Cerebellar nuclear complex (tissue), 1 donor: ENCODE data around the gene CD244.

Experiments
- DNase-seq, 2 experiments: peaks; one replicate each; lab custom pipeline; 2025; lab: John Stamatoyannopoulos, UW

The CD244 gene

DNA sequence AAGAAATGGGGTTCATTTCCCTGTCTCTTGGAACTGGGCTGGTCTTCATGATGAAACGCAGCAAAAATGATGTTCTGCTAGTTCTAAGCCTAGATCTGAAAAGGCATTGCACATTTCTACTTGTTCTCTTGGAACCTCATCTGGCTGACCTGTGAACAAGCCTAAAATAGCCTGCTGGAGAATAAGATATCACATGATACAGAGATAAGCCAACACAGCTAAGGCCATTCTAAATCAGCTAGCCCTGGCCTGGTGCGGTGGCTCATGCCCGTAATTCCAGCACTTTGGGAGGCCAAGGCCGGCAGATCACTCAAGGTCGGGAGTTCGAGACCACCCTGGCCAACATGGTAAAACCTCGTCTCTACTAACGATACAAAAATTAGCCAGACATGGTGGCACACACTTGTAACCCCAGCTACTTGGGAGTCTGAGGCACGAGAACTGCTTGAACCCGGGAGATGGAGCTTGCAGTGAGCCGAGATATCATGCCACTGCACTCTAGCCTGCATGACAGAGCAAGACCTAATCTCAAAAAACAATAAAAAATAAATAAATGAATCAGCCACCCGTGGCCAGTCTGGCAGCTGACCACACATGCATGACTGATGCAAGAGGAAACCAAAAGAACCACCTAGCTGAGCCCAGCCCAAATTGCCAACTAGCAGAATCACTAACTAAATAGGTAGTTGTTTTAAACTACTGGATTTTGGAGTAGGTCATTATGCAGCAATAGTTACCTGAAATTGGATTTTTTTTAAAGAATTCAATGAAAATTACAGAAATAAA lies 18.0 kb downstream of the CD244 start:
- DNase-seq, result no peak

DNA sequence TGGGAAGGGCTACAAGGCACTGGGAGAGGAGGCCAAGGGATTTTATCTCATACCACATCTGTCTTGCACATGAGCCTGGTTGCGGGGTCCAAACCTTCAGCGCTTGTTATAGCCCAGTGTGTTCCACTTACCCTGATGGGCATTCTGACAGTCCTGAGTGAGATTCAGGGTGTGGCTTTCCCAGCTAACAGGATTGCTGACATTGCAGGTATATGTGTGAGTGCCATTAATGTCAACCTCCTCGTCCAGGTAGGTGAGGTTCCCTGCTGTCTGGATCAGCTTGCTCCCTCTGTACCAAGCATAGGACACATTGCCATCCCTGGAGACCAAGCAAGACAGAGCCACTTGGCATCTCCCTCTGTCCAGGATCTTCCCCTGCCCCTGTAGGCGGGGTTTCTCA lies 21.6 kb downstream of the CD244 start:
- no peak for DNase-seq

DNA sequence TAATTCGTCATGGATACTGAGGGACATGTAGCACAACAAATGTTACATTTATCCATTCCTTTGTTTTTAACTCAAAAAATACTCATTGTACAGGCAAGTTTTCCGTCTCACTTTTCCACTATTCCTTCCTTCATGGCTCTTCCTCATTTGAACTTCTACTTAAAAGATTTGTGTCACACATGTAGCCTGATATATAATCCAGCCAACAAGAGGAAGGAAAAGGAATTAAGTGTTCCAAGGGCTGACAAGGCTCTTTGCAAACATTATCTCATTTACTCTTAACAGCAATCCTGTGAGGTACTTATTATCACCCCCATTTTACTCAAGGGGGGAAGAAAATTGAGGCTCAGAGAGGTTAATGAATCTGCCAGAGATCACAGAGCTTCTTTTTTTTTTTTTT lies 22.9 kb downstream of the CD244 start:
- no peak for DNase-seq

DNA sequence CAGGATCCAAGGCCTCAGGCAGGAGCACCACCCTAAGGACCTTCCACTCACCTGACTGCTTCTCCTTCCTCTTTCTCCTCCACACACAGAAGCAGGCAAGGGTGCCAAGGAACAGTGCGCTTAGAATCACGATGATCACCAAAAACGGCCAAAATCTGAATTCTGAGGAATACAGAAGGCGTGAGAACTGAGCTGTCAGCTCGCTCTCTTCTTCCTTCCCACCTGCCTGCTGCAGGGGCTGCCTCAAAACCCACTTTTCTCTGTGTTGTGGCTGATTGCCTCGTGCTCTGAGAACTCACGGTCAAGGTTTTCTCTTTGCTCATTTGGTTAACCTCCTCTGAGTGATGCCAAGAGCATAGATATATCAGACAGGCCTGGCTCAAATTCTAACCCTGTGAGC lies 23.8 kb downstream of the CD244 start:
- DNase-seq, result no peak

DNA sequence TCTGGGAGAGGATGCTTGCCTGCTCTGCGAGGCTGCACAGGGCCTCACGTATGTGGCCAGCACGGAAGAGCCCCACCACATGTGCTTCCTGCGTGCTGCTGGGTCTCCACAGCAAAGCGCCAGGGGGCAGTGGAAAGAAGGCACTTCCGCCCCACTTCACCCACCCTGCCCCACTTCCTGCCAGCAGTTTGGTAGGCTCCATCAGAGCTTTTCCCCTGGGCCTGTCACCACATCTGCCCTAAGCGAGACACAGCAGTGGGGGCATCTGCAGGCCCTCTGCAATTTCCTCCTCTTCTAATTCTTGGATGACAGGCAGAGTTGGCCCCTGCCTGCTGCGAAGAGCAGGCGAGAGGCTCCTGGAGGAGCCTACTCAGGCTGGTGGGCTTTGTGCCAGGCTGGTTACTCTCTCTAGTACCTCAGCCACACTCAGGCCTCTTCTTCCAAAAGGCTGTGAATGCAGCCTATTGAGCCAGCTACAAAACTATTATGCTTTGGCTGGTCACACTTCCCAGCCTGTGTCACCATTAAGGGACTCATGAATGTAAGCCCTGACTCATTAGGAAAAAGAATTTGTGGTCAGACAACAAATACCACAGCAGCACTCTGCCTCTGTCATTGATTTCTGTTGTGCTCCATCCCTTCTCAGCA lies 25.0 kb downstream of the CD244 start:
- no peak for DNase-seq

DNA sequence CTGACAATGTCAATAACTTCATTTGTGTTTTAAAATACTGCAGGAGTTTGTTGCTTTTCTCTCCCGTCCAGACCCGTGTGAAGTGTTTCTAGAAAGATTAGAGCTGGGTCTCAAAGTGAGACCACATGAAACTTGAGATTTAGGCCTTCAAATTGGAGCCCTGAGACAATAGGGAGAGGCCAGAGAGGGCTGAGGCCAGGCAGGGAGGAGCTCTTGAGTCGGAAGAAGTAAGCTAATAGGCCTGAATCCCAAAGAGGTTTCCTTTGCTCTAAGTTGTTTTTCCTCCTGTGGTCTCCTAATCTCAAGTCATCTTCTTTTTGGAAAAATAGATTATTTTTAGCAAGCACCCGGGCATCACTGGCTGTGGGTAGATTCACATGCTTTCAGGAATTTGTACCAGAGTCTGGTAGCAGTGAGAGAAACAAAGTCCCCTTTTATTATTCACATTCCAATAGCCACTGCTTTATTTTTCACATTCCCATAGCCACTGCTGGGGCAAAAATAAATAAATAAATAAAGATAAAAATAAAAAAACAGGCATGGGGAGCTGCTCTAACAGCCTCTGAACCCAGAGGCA lies 25.6 kb downstream of the CD244 start:
- DNase-seq, result no peak

DNA sequence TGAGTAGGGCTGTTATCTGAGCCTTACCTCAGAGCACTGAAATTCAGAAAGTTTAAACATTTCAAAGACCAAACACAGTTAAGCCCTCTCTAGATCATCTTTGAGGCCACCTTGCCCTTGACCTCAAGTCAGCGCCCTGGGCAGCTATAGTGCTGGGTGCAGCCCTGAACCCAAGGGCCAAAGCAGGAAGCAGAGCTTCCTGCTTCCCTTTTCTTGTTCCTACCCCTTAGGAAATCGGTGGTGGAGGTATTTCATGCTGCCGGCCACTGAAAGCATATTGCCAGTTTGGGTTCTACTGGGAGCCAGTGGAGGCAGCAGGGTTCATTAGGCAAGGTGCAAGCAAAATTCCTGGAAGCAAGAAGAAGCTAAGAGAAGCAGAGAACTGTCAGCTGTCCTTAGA lies 26.1 kb downstream of the CD244 start:
- DNase-seq, result no peak

DNA sequence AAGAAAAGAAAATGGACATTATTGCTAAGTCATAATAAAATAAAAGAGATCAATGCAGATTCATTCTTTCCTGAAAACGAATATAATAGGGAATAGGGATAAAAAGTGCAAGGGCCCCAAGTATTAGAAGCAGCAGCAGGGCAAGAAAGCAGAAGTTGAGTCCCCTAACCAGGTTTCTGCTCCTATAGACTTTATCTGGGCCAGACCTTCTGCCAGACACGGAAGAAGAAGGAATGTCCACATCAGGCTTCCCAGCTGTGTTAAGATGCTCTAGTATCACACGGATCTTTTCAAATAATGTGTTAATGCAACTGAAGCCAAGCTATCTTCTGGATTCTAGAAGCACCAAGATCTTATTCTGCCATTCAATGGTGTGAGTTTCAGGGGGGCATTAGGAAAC lies 26.9 kb downstream of the CD244 start:
- DNase-seq, result no peak

DNA sequence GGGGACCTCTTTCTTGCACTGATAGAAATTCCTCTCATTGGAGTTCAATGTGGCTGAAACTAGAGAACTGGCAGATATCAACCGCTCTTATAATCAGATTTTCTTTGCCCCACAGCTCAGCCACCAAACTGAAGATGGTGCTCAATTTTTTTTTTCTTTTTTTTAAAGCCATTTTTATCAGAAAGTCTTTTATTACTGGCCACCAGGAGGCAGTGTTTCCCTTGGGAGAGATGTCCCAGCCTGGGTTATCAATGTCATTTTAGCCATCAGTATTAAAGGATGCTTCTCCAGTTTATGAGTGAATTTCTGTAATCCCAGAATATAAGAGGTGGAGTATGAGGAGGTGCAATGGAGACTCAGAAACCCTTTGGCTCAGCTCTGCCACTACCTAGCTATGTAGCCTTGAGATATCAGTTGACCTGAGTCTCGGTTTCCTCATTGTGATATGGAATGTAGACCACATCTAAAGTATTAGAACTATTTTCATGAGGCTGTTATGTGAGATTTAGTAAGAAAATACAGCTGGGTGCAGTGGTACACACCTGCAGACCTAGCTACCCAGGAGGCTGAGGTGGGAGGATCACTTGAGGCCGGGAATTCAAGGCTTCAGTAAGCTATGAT lies 27.6 kb downstream of the CD244 start:
- no peak for DNase-seq

DNA sequence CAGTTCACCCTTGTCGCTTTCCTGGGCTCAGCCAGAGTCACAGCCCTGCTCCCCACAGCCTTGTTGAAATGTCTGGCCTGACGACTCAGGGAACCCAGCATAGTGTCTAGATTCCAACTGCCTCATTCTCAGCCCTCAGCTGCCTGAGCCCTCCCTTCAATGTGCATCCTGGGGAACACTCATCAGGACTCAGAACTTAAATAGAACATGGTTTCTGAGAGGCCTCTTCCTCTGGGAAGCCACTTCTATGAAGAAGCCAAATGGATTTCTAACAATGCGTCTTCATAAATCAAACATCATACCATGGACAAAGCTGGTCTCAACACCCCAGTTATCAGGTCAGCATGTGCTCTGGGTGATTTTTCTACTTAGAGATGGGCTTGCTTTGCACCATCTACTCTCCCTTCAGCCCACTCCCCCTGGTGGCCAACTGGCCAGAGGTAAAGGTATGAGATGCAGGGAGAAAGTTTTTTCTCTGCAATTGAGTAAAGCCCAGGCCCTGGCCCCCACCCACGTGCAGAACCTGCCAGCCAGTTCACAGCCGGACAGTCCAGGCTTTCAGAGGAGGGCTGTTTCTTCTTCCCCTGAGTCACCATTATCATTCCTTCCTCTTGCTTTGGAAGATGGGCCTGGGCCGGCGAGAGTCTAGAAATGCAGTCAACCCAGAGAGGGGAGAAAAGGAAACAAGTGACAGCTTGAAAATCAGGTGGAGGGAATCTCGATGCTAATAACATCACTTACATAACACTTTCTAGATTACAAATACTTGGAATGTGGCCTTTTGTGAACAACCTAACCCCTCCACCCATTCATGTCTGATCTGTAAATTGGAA lies 32.1 kb downstream of the CD244 start:
- DNase-seq, result no peak

DNA sequence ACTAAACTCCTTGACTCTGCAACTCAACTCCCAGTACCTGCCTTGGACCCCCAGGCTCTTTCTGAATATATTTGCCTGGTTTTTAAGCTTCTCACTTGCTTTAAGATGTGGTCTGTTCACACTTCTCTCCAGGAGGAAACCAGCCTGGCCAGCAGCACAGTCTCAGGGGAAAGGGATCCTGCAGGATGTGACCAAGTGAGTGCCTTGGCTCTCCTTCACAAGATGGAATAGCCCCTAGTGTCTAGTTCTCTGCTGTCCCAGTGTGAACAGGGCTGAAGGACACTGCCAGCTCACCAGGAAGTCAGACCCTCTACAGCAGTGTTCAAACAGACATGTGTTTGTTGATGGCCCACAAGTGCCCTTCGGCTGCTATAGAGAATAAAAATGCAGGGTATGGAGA lies 32.9 kb downstream of the CD244 start:
- no peak for DNase-seq

DNA sequence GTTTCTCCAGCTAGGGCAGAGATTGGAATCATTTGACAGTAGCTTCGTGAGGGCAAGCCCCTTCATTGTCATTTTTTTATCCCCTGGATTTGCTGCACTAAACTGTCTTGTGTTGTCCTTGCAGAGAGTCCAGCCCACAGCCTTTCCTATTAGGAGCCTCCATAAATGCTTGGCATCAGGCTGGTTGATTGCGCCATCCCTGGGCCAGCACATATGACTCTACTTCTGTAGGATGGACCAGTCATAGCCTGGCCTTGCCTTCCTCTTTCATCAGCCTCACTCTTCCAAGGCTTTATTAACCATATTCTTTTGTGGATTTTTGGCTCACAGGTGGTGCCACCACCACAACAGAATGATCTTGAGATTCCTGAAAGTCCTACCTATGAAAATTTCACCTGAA lies 35.3 kb downstream of the CD244 start:
- DNase-seq, result no peak

DNA sequence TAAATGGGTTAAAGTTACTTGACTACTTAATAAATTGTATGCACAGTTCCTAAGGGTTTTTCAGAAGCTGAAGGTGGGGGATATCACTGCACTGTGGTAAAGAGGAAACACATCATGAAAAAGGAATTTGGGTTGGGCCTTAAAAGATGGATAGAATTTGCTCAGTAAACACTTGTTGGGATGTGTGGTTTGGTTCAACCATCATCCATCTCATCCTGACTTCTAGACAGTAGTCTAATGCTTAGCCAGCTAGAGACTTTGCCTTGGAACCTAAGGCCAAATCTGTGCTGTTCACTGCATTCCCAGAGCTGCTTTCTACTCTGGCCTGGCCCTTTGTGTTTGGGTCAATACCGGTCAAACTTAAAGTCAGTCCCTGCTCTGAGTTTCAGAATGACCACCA lies 36.1 kb downstream of the CD244 start:
- DNase-seq, result no peak

DNA sequence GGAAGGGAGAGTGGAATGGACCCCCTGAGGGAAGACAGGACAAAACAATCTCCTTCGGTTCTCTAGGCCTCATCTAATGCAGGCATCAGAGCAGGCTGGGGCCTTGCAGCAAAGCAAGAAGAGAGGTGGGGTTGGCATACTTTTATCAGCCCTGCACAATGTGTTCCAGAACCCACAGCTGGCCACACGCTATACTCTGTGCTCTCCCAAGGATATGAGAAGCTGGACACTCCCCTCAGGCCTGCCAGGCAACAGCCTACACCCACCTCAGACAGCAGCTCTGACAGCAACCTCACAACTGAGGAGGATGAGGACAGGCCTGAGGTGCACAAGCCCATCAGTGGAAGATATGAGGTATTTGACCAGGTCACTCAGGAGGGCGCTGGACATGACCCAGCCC lies 39.4 kb downstream of the CD244 start:
- DNase-seq, result no peak

DNA sequence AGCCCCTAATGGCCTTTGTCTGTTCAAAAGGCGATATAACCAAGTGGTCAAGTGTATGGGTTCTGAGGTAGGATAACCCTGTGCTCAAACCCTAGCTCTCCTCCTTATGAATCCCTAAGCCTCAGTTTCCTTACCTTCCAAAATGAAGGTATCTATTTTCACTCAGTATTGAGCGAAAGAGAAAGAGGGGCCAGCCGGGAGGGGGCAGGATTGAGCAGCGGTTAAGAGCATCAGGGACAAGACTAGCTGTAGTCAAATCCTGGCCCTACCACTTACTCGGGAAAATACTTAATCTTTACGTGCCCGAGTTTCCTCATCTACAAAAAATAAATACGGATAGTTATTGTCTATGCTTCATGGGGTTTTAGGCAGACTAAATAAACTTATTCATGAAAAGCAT lies 41.1 kb downstream of the CD244 start:
- DNase-seq, result no peak

DNA sequence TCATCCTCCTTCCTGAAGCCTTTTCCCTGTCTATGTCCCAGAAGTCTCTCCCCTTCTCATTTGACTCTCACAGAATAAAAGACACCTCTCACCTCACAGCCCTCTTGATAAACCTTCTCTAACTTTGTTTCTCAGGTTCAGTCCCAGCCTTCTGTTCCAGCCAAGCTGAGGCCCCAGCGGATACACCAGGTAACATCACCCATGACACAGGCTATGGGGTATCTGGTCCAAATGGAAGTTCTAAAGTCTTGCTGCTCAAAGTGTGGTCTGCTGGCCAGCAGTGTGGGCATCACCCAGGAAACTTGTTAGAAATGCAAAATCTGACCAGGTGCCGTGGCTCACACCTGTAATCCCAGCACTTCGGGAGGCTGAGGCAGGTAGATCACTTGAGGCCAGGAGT lies 43.5 kb downstream of the CD244 start:
- no peak for DNase-seq

DNA sequence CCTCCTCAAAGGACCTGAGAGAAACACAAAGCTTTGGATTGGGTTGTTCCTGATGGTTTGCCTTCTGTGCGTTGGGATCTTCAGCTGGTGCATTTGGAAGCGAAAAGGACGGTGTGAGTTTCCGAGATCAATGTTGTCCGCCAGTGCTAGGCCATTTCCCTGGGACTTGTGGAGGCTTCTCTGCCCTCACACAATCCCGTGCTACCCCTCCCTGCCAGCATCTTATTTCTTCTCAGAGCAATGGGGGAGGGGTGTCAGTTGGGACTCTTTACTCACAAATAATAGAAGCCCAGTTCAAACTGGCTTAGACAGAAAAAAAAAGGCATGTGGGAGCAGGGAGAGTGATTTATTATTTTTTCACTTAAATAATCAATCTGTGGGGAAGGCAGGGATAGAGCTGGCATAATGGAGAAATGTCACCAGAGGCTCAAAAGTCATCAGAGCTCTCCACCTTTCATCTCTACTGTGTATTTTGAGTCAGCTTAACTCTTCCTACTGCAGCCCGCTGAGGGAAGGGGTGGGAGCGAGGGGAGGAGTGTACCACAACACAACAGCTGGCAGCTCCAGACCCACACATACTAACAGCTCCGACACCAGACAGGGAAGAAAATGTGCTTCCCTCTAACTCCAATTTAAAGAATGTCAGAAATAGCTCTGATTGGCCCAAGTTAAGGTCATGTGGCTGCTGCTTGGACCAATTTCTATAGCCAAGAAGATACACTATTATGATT lies 44.3 kb downstream of the CD244 start:
- DNase-seq, result no peak

DNA sequence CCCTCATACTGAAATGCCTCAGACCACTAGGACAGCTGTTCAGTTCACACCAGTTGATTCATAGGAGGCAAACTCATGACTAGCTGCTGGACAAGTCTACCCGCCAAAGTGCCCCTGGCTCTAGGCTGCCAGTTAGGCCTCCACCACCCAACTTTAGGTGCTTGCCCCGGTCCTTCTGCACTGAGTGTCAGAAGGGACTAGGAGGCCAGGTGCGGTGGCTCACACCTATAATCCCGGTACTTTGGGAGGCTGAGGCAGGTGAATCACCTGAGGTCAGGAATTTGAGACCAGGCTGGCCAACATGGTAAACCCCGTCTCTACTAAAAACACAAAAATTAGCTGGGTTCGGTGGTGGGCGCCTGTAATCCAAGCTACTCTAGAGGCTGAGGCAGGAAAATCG lies 47.8 kb downstream of the CD244 start:
- no peak for DNase-seq

DNA sequence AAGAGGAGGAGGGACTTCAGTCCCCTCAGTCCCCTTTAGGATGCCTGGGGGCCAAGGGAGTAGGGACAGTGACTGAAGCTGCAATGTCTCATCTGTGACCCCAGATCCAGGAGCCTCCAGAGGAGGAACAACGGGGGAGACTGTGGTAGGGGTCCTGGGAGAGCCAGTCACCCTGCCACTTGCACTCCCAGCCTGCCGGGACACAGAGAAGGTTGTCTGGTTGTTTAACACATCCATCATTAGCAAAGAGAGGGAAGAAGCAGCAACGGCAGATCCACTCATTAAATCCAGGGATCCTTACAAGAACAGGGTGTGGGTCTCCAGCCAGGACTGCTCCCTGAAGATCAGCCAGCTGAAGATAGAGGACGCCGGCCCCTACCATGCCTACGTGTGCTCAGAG lies 48.4 kb downstream of the CD244 start:
- no peak for DNase-seq

DNA sequence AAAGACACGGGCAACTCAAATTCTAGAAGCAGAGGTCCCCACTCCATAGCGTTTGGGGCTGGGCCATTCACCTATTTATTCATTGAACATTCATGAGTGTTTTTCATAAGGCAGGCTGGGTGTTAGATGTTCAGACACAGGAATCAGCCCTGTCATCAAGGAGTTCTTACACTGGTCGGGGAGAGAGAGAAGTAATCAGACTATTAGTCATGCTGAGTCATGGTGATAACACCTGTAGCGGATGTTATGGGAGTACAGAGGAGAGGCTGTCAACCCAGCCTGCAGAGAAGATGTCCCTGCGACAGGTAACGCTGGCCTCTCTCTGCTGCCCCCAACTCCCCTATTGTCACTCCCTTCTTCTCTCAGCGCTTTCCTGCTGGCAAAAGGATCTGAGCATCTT lies 49.5 kb downstream of the CD244 start:
- DNase-seq, result no peak

DNA sequence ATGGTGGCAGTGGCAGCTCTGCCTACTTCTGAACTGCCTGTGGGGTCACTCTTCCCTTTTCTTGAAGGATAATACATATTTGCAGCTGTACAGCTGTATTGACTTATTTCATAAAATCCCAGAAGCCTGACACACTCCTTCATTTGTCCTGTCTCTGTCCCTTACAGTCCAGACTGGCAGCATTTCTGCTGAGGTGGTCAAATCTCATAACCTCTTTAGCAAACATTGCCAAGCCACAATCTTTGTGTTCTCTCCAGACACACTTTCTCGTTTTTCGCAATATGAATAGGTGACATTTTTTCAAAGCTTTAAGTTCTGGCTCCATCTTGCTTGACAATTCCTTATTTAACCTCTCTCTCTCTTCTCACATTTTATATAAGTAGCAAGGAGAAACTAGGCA lies 51.5 kb downstream of the CD244 start:
- no peak for DNase-seq

DNA sequence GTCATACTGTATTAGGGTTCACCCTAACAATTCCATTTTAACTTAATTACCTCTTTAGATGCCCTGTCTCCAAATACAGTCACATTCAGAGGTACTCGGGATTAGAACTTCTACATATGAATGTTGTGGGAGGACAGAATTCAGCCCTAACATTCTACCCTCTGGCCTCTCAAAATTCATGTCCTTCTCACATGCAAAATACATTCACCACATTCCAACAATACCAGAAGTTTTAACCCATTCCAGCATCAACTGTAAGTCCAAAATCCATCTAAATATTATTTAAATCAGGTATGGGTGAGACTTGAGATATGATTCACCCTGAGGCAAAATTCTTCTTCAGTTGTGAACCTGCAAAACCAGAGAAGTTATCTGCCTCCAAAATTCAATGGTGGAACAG lies 52.2 kb downstream of the CD244 start:
- DNase-seq, result no peak
